ENCODE results near the gene WARS2.

The WARS2 gene

DNA sequence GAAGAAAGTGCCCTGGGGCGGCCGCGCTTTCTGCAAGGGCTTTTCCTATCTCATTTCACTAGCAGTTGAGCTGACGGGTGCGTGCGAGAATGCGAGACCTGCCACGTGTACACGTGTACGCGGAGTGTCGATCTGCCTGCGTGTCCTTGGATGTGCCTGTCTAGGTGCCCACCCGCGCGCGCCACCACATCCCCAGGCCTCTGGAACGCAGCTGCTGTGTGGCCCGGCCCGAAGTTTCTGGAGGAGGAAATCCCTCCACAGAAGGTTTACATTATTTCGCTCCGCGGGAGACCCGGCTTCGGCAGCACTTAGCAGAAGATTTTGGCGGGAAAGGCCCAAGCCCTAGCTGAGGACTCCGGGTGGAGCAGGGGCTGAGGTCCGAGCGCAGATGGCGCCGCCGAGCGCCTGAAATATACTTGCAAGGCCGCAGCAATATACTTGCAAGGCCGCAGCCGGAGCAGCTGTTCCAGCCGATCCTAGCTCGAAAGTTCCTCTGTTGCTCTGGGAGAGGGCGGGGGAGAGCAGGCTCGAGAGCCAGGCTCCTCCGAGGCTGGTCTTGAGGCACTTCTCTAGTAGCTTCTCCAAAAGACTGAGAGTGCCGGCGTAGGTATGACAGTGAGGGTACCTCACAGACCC, 156.2 kb downstream of the WARS2 start:
- peak in 1 of 2 experiments; percentile 58 for DNase-seq (ENCODE audit: low read depth in 2 of 2)

GRCh38 chr1:118983558-118984041, 156.9 kb downstream of the WARS2 start:
- DNase-seq (ENCODE audit: low read depth in 2 of 2): no peak

DNA sequence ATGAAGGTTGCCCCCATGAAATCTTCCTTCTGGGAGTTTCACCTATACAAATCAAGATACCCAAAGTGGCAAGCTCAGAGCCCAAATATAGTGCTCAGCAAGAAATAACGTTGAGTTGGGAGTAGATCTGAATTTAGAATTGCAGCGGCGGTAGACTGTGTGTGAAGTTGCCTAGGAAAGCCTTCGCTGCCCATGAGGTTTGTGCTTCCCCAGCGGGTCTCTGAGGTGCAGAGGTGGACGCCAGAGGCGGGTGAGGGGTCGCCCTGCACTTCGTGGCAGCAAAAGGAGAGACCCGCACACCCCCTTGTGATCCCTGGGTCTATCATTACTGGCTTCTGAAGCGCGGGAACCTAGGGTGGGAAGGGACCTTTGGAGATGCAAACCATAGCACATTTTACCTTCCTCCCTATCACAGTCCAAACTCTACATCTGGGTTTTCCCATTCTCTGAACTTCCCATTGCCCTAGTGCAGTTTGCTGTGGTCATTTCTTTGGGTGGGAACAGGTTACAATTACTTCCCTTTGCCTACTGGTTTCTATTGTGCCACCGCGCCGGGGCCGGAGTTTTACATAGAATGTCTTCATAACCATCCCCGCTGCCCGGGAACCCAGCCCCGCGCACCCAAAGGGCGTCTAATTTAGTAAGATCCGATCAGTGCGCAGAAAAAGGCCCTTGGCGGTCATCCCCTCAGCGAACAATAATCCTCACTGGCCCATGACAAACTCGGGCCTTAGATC, 157.5 kb downstream of the WARS2 start:
- DNase-seq (ENCODE audit: low read depth in 2 of 2): no peak

DNA sequence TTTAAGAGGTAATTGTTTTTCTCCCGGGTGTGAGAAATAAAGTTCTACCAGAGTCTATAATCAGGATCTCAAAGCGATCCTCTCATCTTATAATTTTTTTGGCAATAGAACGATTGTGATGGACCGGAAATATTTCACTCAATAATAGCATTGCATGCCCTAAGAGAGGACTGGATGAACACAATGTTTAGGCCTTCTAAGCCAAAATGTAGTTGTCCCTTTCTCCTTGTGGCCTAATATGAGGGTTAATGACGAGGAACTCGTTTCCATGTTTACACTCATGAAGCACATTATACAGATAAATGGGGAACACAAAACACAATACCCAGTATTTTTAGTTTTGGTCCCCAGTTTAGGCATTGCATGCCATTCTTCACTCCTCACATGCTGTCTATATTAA, 158.2 kb downstream of the WARS2 start:
- DNase-seq (ENCODE audit: low read depth in 2 of 2): no peak

- no peak for DNase-seq (ENCODE audit: low read depth in 2 of 2)
Measured at GRCh38 chr1:118981436-118981835, 159.0 kb downstream of the WARS2 start.

Measured in fibroblast of skin of left quadriceps (primary cell).